GM10248 (cell line): ENCODE results near the gene PLEKHM3.
A peak's percentile ranks its signal among the peaks of the same experiment; 100 is the strongest.

Experiments
- CTCF ChIA-PET: fragments of 300-600 bp; sonication (Branson Sonifier 250); formaldehyde crosslinking; extraction: SDS; loops from one replicate; lab custom pipeline; 2021; ENCODE audit warnings: antibody characterized with exemption; lab: Yijun Ruan, JAX
- POLR2A ChIA-PET: fragments of 350-650 bp; sonication (Branson Sonifier 250); formaldehyde crosslinking; extraction: SDS; loops from one replicate; lab custom pipeline; 2020; ENCODE audit warnings: antibody characterized with exemption; lab: Yijun Ruan, JAX
- DNase-seq: peaks from one replicate; pipeline ENCODE4 v3.0.0; 2012; ENCODE audit errors: extremely low spot score
- CTCF ChIP-seq: IDR thresholded peaks from 2 replicates; pipeline ENCODE4 v1.5.1; 2012; ENCODE audit warnings: mild to moderate bottlenecking, low read depth; ENCODE audit errors: extremely low read depth, missing control alignments, control extremely low read depth

PLEKHM3 gene

GRCh38 chr2:208000701-208001395 is 24.5 kb downstream of the PLEKHM3 start:
- ChIA-PET POLR2A (no interaction called here), CTCF (interaction anchor here (1.1 kb wide), 1 partner anchor 13 kb away, joined by 3 read pairs; no protein-coding TSS in a partner anchor)
- TF ChIP-seq CTCF: no peak
- no peak for DNase-seq

DNA sequence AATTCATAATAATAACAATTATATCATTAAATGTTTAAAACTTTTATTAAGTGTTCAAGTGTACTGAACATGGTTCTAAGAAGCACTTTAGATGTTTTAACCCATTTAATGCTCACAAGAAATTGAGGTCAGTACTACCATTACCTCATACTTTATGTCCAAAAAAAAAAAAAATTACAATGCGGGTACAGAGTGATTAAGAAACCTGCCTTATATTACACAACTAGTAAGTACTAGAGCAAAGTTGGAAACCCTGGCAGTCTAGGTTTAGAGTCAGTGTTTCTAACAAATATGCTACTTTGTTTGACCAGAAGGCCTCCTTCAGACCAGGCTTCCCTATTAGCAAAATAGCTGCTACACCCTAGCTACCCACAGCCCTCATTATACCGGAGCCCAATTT is 28.5 kb downstream of the PLEKHM3 start:
- no peak for TF ChIP-seq CTCF
- POLR2A ChIA-PET: no interaction called here
- DNase-seq: no peak
- CTCF ChIA-PET: interaction anchor here (1.1 to 2.6 kb wide), 4 partner anchors 10 to 43 kb away, joined by 4 to 6 read pairs (median 6); no protein-coding TSS in a partner anchor

- DNase-seq: no peak
- ChIA-PET CTCF (interaction anchor here (1.1 to 2.6 kb wide), 5 partner anchors 9 to 44 kb away, joined by 4 to 8 read pairs (median 6); no protein-coding TSS in a partner anchor), POLR2A (no interaction called here)
- no peak for TF ChIP-seq CTCF
These were observed 29.4 kb downstream of the PLEKHM3 start for GRCh38 chr2:207995887-207996286.

- DNase-seq: peak; percentile 24
- no peak for TF ChIP-seq CTCF
- ChIA-PET POLR2A (no interaction called here), CTCF (interaction anchor here (1.4 kb wide), 1 partner anchor 41 kb away, joined by 3 read pairs; no protein-coding TSS in a partner anchor)
These were observed 32.1 kb downstream of the PLEKHM3 start for GRCh38 chr2:207993151-207993763.

DNA sequence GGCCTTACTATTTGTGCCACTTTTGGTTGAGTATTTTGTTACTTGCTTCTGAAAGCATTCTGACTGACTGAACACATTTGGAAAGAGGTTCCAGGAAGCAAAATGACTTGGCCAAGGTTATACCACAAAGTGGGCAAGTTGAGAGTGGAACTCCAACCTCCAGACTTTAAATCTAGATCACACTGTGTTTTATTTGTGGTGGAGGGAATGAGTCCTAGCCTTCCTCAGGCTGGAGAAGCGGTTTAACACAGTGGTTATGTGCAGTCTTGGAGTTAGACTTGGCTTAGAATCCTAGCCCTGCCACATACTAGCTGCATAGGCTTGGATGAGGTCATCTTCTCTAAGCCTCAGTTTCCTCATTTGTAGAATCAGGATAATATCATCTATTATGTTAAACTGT is 33.4 kb downstream of the PLEKHM3 start:
- ChIA-PET CTCF (no interaction called here), POLR2A (no interaction called here)
- DNase-seq: no peak
- no peak for TF ChIP-seq CTCF

- POLR2A ChIA-PET: no interaction called here
These were observed 34.5 kb downstream of the PLEKHM3 start for GRCh38 chr2:207990784-207991183.

More at GRCh38 chr2:207990784-207991183, 34.5 kb downstream of the PLEKHM3 start:
- CTCF ChIA-PET: interaction anchor here (1.3 to 7.1 kb wide), 2 partner anchors 15 to 50 kb away, joined by 5 to 40 read pairs; no protein-coding TSS in a partner anchor
- no peak for DNase-seq
- TF ChIP-seq CTCF: no peak
